Renal cortical epithelial cell (primary cell): ENCODE results near the gene ACTR1B. TPM values are rescaled to one million over a fixed set of nuclear protein-coding genes. Genes with fewer than 3 reads are reported as not detected.
A peak's percentile ranks its signal among the peaks of the same experiment; 100 is the strongest.
"Not testable (repeated sequence)": the region's sequence is repeated elsewhere in the genome, so short reads cannot be mapped to it uniquely, and the experiment has no call there.

Experiments
- DNase-seq: peaks from one replicate; pipeline ENCODE4 v3.0.0-alpha.2; 2011; ENCODE audit warnings: low read depth
- total RNA-seq: library from RNA; depleted of rRNA; stranded (reverse); fragments of >200 nt; gene quantifications from 2 replicates; pipeline ENCODE4 v1.2.3, GENCODE V29; 2014

Gene ACTR1B
- total RNA-seq, 1 donor from 2014 or later, result 75.3 TPM

DNA sequence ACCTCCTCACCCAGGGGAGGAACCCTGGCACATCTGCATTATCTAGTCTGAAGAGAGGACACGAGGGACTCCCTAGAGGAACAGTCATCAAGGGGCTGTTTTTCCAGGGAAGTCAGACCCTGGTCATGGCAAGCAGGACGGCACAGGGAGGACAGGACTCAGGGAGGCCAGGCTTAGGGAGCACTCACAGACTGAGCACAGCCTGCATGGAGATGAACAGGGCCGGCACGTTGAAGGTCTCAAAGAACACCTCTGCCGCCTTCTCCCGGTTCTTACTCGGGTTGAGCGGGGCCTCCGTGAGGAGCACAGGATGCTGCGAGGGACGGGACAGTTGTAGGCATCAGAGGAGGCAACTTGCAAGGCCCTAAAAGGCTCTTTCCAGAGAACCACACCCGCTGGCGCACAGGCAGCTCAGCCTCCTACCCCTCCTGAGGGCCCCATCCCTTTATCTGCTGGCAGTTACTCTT lies 5.1 kb downstream of the ACTR1B start:
- DNase-seq, result no peak

DNA sequence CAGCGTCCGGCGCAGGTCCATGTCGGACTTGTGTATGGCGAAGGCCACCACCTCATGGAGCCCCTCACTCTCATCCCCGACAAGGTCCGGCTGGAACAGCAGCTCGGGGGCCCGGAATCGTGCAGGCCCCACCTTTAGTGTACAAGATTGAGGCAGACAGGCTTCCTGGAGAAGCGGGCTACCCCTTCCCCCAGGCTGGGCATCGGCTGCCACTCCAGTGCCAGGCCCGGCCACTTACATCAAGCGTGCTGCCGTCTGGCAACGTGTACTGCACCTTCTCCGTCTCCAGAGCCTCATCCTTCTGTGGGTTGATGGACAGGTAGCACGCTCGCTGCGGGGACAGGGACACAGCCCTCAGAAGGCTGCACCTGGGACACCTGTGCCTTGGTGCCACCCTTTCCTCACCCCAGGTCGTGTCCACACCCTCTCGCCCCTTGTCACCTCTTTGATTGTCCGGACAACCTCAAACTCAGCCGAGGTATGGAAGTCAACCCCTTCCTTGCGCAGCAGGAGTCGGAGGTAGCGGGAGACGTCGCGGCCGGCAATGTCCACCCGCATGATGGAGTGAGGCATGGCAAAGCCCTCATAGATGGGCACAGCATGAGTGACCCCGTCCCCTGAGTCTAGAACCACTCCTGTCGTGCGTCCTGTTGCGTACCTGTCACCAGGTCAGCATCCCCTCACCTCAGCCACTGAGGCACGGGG lies 5.7 kb downstream of the ACTR1B start:
- DNase-seq, result no peak

GRCh38 chr2:97656905-97657587 lies 6.8 kb downstream of the ACTR1B start:
- DNase-seq, result no peak

DNA sequence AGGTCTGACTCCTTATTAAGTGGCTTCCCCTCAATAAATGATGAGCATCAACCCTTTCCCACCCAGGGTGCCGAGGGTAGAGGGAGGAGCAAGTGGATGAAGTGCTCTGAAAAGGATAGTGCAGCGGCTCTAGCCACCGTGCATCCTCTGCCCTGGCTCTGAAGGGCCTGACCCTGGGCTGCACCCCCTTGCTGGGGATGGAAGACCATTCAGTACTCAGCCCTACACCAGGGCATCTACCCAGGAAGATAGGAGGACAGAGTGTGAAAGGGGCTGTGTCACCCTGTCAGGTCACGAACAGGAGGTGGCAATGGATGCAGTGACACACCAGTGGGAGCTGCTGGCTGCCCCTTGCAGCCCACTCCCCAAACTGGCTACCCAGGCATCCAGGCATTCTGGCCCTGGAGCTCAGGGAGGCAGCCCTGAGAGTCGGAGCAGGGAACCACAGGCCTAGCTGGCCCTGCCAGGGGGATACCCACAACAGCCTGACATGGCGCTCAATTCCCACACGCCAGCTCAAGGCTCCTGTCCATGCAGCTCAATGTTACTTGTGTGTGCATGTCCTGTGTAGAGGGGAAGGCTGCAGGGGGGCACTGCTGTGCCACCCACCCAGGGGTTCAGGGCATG lies 7.6 kb downstream of the ACTR1B start:
- DNase-seq, result no peak

DNA sequence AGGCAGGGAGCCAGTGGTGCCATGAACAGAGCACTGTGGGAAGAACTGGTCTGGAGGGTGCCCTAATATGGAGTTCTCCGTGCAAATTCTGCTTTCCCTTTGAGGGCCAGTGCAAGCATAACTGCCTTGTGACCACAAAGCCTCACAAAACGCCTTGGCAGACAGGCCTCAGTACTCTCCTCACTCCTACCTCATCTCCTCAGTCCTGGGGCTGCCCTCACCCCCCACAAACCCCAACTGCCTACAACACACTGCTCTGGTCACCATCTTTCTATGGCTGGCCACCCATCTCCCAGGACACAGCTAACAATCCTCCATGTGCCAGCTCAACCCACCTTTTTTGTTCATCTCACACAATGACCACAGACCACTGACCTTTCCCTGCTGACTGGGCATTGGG lies 9.1 kb downstream of the ACTR1B start:
- DNase-seq, result no peak

GRCh38 chr2:97654309-97654708 lies 9.5 kb downstream of the ACTR1B start:
- DNase-seq, result no peak

DNA sequence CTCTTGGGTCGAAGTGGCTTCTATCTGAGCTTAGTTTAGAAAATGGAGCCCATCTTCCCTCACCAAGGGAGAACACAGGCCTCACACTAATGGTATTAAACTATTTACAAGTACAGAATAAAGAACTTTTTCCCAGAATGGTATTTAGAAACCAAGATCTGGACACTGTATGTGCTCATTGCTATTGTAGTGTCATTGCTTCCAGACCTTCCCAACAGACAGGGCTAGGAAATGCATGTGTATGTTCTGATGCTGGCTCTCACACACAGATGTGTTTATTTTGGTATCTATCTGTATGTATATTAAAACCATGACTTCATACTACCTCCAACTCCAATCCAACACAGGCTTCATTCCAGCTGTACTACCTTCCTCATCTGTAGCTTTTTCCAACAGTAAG lies 10.0 kb downstream of the ACTR1B start:
- DNase-seq, result no peak

GRCh38 chr2:97653473-97653872 lies 10.4 kb downstream of the ACTR1B start:
- DNase-seq, result no peak

DNA sequence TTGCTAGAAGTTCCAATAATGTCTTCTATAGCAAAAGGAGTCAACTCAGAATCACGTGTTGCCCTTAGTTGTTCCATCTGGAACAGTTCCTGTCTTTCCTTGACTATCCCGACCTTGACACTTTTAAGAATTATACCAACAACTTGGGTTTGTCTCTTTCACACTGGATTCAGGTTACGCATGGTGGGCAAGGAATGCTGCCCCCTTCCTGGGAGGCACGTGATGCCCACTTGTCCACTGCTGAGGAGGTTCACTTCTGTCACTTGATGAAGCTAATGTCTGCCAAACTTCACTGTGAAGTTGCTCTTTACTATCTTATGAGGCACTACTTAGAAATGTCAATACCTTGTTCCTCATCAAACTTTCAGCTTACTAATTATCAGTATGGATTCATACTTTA lies 12.7 kb downstream of the ACTR1B start:
- DNase-seq, result no peak

DNA sequence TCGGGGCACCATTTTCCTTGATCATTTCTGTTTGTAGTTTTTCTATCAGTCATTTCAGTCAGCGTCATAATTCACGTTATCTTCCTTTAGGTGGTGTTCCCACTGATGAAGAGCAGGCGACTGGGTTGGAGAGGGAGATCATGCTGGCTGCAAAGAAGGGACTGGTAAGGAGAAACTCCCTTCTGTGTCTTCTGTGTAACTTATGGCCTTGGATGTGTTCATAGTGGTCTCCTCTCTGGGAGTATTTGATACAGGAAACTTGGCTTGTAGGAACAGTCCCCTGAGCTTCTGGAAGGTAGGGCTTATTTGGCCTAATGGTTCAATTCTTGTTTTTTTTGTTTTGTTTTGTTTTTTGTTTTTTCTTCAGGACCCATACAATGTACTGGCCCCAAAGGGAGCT lies 16.9 kb downstream of the ACTR1B start:
- no peak for DNase-seq

DNA sequence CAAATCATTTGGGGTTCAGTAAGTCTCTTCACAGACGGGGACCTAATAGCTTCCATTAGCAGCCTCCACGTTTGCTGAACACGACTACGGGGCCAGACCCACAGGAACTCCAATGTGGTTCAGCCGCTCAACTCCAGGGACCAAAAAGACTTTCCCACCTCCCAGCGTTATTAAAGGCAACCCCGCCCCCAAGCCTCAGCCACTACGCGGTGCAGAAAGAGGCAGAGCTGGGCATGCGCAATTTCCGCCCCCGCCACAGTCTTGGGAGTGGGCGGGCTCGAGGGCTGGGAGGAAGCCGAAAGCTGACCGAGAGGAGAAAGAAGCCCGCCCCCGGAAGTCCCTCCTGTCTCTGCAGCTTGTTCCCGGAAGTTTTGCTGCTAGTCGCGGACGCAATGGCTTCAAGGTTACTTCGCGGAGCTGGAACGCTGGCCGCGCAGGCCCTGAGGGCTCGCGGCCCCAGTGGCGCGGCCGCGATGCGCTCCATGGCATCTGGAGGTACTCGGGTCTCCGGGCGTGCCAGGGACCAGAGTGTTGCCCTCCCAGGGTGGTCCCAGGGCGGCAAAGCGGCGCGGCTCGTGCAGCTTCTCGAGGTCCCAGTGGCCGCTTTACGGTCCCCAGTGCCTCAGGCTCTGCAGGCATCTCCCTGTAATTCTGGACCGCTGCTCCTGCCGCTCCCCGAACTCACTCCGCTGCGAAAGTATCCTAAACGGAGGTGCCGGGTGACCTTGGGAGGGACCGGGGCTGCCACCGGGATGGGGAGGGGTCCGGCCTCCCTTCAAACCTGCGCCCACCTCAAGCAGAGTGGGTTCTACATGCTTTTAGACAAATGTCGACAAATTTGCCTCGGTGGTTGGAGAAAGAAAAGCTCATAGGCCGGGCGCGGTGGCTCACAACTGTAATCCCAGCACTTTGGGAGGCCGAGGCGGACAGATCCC lies 17.9 kb downstream of the ACTR1B start, which contains the start of gene COX5B:
TSS of gene COX5B (plus strand) at position 368 of the 935 bp plus-strand sequence. CDS start at position 393, 25 bp downstream.
- DNase-seq, result peak; percentile 93

- DNase-seq, result peak; percentile 12
These were observed 18.6 kb downstream of the ACTR1B start for GRCh38 chr2:97645112-97645694.

- no peak for DNase-seq
These were observed 19.7 kb downstream of the ACTR1B start for GRCh38 chr2:97644023-97644717.

DNA sequence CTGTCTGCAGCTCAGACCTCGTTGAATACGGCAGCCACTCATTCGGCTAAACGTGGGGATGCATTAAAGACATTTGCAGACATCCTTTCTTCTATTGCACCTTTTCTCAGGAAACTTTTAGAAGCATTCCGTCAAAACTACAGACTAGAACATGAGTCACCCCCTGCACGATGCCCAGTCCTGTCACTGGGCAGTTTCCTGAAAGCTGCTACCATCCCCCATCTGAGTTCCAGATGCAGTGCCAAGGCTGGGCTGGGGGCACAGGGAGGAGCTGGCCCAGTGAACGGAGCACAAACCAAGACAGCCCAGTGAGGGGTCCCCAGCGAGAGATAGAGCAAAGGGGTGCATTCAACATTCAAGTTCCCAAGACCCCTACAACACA lies 37.8 kb downstream of the ACTR1B start:
- not testable (repeated sequence) for DNase-seq

- DNase-seq, result not testable (repeated sequence)
These were observed 38.3 kb downstream of the ACTR1B start for GRCh38 chr2:97625354-97626048.

DNA sequence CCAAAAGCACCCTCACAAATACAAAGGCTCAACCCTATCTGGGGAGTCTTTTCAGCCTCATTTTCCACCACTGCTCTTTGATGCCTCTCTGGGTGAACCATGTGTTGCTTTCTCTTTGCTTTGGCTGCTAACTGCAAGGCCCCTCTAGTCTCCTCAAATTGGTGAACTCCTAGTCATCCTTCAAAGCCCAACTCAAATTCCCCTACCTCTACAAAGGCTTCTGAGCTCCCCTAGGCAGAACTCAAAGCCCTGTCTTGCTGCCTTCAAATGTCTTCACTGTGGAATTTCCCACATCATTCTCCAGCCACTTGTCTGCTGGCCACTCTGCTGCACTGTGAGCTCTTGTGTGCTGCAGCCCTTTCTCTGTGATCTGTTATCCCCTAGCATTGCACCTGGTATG lies 40.9 kb downstream of the ACTR1B start:
- not testable (repeated sequence) for DNase-seq

GRCh38 chr2:97620492-97620891 lies 43.4 kb downstream of the ACTR1B start:
- DNase-seq, result not testable (repeated sequence)

GRCh38 chr2:97618939-97619827 lies 44.7 kb downstream of the ACTR1B start:
- peak; percentile 1 for DNase-seq

DNA sequence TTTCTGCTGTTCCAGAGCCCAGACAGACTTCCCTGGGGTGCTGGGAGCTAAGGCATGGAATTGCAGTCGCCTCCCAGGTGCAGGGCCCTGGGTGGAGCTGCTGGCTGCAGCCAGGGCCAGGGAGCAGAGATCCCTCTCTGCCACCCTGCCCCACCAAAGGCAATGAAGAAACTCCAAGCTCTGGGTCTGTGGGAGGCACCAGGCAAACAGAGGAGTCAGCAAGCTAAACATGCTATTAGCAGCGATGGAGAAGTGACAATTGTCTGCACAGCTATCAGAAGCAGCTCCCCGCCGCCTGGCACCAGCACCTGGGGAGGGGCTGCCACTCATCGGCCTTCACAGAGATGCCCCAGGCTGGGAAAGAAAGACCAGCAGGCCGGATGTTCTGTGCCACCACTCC lies 45.9 kb downstream of the ACTR1B start:
- no peak for DNase-seq
